Midbrain (tissue), 1 donor: Measurements from ENCODE around the gene TRIM23.

Experiments used
- DNase-seq: peaks from one replicate; lab custom pipeline; 2025; lab: John Stamatoyannopoulos, UW

TRIM23 gene

DNA sequence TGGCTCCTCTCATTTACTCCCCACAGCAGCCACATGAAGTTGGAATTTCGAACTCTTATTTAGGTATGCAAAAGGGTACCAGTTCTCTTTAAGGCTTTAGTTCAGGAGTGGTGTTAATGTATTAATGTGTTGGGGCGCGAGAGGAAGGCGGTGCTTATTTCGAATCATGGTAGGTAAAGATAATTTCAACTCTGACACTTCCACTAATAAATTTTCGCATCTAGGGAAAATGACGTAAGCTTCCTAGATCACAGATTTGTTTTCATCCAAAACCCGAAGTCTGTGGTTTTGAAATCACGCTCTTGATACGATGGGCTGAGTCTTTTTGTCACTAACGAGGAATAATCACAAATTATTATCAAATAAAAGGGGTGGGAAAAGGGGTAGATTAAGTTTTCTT lies 60.4 kb downstream of the TRIM23 start:
- no peak for DNase-seq

- peak; percentile 93 for DNase-seq
Observed at GRCh38 chr5:65562731-65563701, 61.1 kb downstream of the TRIM23 start, which contains the start of the genes CENPK and PPWD1. CENPK (minus strand) TSS chr5:65563168; CDS start chr5:65554907, 8,261 bp downstream. PPWD1 (plus strand) TSS chr5:65563296; CDS start chr5:65563311, 15 bp downstream.

- DNase-seq = no peak
Observed at GRCh38 chr5:65556718-65557117, 67.4 kb downstream of the TRIM23 start.

DNA sequence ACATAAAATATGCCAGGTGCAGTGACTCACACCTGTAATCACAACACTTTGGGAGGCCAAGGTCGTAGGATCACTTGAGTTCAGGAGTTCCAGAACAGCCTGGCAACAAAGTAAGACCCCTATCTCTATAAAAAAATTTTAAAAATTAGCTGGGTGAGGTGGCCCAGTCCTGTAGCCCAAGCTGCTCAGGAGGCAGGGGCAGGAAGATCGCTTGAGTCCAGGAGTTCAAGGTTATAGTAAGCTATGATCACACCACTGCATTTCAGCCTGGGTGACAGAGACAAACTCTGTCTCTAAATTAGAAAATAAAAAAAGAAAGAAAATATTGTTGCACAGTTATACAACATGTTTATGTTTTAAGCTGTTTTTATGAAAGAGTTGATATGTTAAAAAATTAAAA lies 68.0 kb downstream of the TRIM23 start:
- DNase-seq = no peak

DNA sequence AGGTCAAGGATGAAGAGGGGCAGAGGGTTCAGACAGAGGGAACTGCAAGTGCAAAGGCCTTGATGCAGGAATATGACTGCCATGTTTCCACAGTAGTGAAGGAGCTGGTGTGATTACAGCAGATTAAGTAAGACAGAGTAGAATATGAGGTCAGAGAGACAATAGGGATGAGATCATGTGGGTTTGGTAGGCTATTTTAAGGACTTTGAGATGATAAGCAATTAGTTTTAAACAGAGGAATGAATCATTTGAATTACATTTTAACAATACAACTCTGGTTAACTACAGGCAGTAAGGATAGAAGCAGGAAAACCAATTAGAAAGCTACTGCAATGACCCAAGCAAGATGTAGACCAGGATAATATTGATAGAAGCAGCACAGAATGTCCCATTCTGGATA lies 68.8 kb downstream of the TRIM23 start:
- DNase-seq = no peak

- DNase-seq = no peak
Observed at GRCh38 chr5:65553941-65554340, 70.2 kb downstream of the TRIM23 start.

DNA sequence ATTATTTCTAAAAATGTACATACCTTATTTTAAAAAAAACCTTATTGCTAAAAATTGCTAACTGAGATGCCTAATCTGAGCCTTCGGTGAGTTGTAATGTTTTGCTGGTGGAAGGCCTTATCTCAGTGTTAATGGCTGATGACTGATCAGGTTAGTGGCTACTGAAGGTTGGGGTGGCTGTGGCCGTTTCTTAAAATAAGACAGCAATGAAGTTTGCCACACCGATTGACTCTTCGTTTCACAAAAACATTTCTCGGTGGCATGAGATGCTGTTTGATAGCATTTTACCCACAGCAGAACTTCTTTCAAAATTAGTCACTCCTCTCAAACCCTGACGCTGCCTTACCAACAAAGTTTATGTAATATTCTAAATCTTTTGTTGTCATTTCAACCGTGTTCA lies 75.9 kb downstream of the TRIM23 start:
- no peak for DNase-seq

GRCh38 chr5:65546141-65546540 lies 78.0 kb downstream of the TRIM23 start:
- no peak for DNase-seq

- no peak for DNase-seq
Observed at GRCh38 chr5:65544473-65544872, 79.7 kb downstream of the TRIM23 start.

DNA sequence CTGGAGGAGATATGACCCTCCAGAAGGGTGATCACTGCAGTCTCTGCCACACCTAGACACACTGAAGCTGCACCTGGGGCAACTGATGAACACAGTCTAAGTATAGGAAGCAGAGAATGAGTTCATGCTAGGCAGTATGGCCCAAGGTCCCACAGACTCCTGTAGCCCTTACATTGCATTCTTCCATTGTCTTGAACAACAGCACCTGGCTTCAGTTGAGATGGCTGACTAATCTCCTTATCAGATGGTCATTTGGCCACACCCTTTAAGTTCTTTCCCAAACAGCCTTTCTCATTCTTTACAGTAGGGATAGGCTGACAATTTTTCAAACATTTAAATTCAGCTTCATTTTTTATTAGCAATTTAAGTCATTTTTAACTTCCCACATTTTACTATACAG lies 84.3 kb downstream of the TRIM23 start:
- no peak for DNase-seq
